H1 (cell line): ENCODE measurements around the gene MCC.

Experiments
- POLR2A ChIP-seq, 2 experiments: IDR thresholded peaks; 1 replicate in 1 of 2; 2 replicates in 1 of 2; pipeline ENCODE4 v1.6.1; 2011; ENCODE audit warnings: low read depth in 2 of 2, low read length in 2 of 2, mild to moderate bottlenecking in 2 of 2; ENCODE audit errors: control extremely low read depth in 1 of 2
- TF ChIP-seq, protein P1 (sequence below), 3 experiments: IDR thresholded peaks; 1 replicate in 2 of 3; 2 replicates in 1 of 3; pipeline versions ENCODE4 v1.5.1 to v1.6.1; 2011; ENCODE audit warnings: low read length in 3 of 3, mild to moderate bottlenecking in 3 of 3, inconsistent platforms in 2 of 3, low read depth in 1 of 3, moderate library complexity in 1 of 3; ENCODE audit not compliant: insufficient read depth in 1 of 3; ENCODE audit errors: control extremely low read depth in 1 of 3

DNA sequence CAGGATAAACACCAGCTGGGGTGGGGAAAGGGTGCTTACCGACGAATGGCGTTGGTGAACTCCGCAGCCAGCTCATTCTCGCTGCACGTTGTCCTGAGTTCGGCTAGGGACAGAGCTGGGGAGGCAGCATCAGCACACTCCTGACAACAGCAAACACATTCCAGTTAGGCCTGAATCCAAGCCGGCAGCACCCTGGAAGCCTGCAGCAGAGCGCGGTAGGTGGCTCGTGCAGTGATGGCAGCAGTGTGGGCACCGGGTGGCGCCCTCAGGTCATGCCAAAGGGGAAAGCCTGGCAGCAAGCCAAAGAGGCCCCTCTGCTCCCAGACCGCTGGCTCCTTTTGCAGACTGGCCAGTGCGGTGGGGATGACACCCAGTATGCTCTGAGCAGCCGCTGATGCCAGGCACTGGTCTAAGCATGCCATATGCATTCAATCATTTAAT is 444.7 kb downstream of the MCC start:
- no peak for TF ChIP-seq POLR2A (IDR thresholded peaks at IDR 0.05; ENCODE audit: control extremely low read depth in 1 of 2, low read depth in 2 of 2, low read length in 2 of 2)
- TF ChIP-seq, protein P1, sequence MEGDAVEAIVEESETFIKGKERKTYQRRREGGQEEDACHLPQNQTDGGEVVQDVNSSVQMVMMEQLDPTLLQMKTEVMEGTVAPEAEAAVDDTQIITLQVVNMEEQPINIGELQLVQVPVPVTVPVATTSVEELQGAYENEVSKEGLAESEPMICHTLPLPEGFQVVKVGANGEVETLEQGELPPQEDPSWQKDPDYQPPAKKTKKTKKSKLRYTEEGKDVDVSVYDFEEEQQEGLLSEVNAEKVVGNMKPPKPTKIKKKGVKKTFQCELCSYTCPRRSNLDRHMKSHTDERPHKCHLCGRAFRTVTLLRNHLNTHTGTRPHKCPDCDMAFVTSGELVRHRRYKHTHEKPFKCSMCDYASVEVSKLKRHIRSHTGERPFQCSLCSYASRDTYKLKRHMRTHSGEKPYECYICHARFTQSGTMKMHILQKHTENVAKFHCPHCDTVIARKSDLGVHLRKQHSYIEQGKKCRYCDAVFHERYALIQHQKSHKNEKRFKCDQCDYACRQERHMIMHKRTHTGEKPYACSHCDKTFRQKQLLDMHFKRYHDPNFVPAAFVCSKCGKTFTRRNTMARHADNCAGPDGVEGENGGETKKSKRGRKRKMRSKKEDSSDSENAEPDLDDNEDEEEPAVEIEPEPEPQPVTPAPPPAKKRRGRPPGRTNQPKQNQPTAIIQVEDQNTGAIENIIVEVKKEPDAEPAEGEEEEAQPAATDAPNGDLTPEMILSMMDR (IDR thresholded peaks at IDR 0.05; ENCODE audit: control extremely low read depth in 1 of 3, insufficient read depth in 1 of 3, low read depth in 1 of 3, low read length in 3 of 3): peak; percentile 72 to 78 (median 78)
